BLaER1 treated with 17β-estradiol and CSF1 and Interleukin-3, amounts not matched to agents 10 nM and 100 nM (cell line): ENCODE data around the gene TUBA8.
"Not testable (repeated sequence)": the region's sequence is repeated elsewhere in the genome, so short reads cannot be mapped to it uniquely, and the experiment has no call there.

Source experiments
- H3K27ac ChIP-seq, 11 experiments: shearing (Covaris generic); formaldehyde crosslinking; 2 replicates each; pipeline ENCODE4 v1.8.1; 2022
- H3K27me3 ChIP-seq, 11 experiments: shearing (Covaris generic); formaldehyde crosslinking; 2 replicates each; pipeline ENCODE4 v1.8.1; 2022
- H3K36me3 ChIP-seq, 11 experiments: shearing (Covaris generic); formaldehyde crosslinking; 2 replicates each; pipeline ENCODE4 v1.8.1; 2022
- H3K4me1 ChIP-seq, 10 experiments: shearing (Covaris generic); formaldehyde crosslinking; 2 replicates each; pipeline ENCODE4 v1.8.1; 2022
- H3K4me2 ChIP-seq, 11 experiments: shearing (Covaris generic); formaldehyde crosslinking; 2 replicates each; pipeline ENCODE4 v1.8.1; 2022
- H3K4me3 ChIP-seq, 10 experiments: shearing (Covaris generic); formaldehyde crosslinking; 2 replicates each; pipeline ENCODE4 v1.8.1; 2022
- H3K9ac ChIP-seq, 11 experiments: shearing (Covaris generic); formaldehyde crosslinking; 2 replicates each; pipeline ENCODE4 v1.8.1; 2022
- H3K9me3 ChIP-seq, 11 experiments: shearing (Covaris generic); formaldehyde crosslinking; replicated peaks in 1 of 11; 2 replicates each; pipeline ENCODE4 v1.8.1; 2022
- H4K20me1 ChIP-seq, 11 experiments: shearing (Covaris generic); formaldehyde crosslinking; 2 replicates each; pipeline ENCODE4 v1.8.1; 2022
- Cebpa-rat ChIP-seq, 11 experiments: shearing (Covaris generic); IDR thresholded peaks; 2 replicates each; pipeline ENCODE4 v1.8.1; 2022

The TUBA8 gene

GRCh38 chr22:18067548-18068341, 42.9 kb upstream of the TUBA8 start:
- peaks cover 15 to 54% (median 44%) of the 10 kb centered on the region in 10 experiments for H3K4me1 ChIP-seq
- no peak overlapping the region for H3K4me2 ChIP-seq
- no peak overlapping the region for H3K4me3 ChIP-seq
- no peaks in the 10 kb centered on the region for H4K20me1 ChIP-seq
- H3K36me3 ChIP-seq, result no peaks in the 10 kb centered on the region
- peaks cover 0 to 4% (median 0%) of the 10 kb centered on the region in 11 experiments; a peak in 1 of 22 replicates for H3K9me3 ChIP-seq
- no peak for TF ChIP-seq Cebpa-rat (IDR thresholded peaks at IDR 0.05)
- no peak overlapping the region for H3K9ac ChIP-seq
- 0 out of 22 replicates have a peak overlapping the region, but pooled peaks of 2 of the 11 experiments have one; percentile 12 to 67 for H3K27ac ChIP-seq
- H3K27me3 ChIP-seq, result peaks cover 0 to 6% (median 0%) of the 10 kb centered on the region in 11 experiments; a peak in 1 of 22 replicates

GRCh38 chr22:18068381-18068988, 42.1 kb upstream of the TUBA8 start:
- Histone ChIP-seq H3K4me3 (no peak overlapping the region), H3K27ac (no peak overlapping the region)
- no peak for TF ChIP-seq Cebpa-rat (IDR thresholded peaks at IDR 0.05)

GRCh38 chr22:18069041-18069440, 41.6 kb upstream of the TUBA8 start:
- Histone ChIP-seq H3K4me1 (peaks cover 15 to 48% (median 40%) of the 10 kb centered on the region in 10 experiments), H3K9ac (no peak overlapping the region)
- no peak for TF ChIP-seq Cebpa-rat (IDR thresholded peaks at IDR 0.05)

More at GRCh38 chr22:18068381-18068988, 42.1 kb upstream of the TUBA8 start:
- no peaks in the 10 kb centered on the region for H4K20me1 ChIP-seq
- H3K27me3 ChIP-seq, result peaks cover 0 to 6% (median 0%) of the 10 kb centered on the region in 11 experiments; a peak in 1 of 22 replicates
- no peaks in the 10 kb centered on the region for H3K36me3 ChIP-seq
- no peak overlapping the region for H3K4me2 ChIP-seq
- H3K9me3 ChIP-seq, result peaks cover 0 to 2% (median 0%) of the 10 kb centered on the region in 11 experiments; a peak in 1 of 22 replicates
- no peak overlapping the region for H3K9ac ChIP-seq
- H3K4me1 ChIP-seq, result peaks cover 15 to 51% (median 42%) of the 10 kb centered on the region in 10 experiments

GRCh38 chr22:18070041-18070440, 40.6 kb upstream of the TUBA8 start:
- no peak overlapping the region for H3K9ac ChIP-seq
- no peak overlapping the region for H3K4me3 ChIP-seq
- H3K9me3 ChIP-seq, result no peaks in the 10 kb centered on the region
- no peaks in the 10 kb centered on the region for H3K36me3 ChIP-seq
- H3K27ac ChIP-seq, result no peak overlapping the region
- H3K4me2 ChIP-seq, result no peak overlapping the region
- peaks cover 0 to 6% (median 0%) of the 10 kb centered on the region in 11 experiments; a peak in 1 of 22 replicates for H3K27me3 ChIP-seq
- no peak for TF ChIP-seq Cebpa-rat (IDR thresholded peaks at IDR 0.05)
- no peaks in the 10 kb centered on the region; a peak in 1 of 22 replicates for H4K20me1 ChIP-seq
- peaks cover 15 to 41% (median 33%) of the 10 kb centered on the region in 10 experiments for H3K4me1 ChIP-seq

More at GRCh38 chr22:18069041-18069440, 41.6 kb upstream of the TUBA8 start:
- Histone ChIP-seq H3K4me2 (no peak overlapping the region), H3K36me3 (no peaks in the 10 kb centered on the region), H3K4me3 (no peak overlapping the region), H4K20me1 (no peaks in the 10 kb centered on the region), H3K27me3 (peaks cover 0 to 6% (median 0%) of the 10 kb centered on the region in 11 experiments; a peak in 1 of 22 replicates), H3K27ac (no peak overlapping the region), H3K9me3 (no peaks in the 10 kb centered on the region)

GRCh38 chr22:18070556-18071306, 39.9 kb upstream of the TUBA8 start:
- peak overlapping the region in 5 of 11 experiments; percentile 38 to 56 (median 48); a peak in 9 of 22 replicates for H3K4me2 ChIP-seq
- H3K4me1 ChIP-seq, result peaks cover 9 to 38% (median 28%) of the 10 kb centered on the region in 10 experiments
- no peaks in the 10 kb centered on the region for H3K36me3 ChIP-seq
- H3K27ac ChIP-seq, result no peak overlapping the region
- no peaks in the 10 kb centered on the region for H3K27me3 ChIP-seq
- no peak for TF ChIP-seq Cebpa-rat (IDR thresholded peaks at IDR 0.05)
- no peak overlapping the region for H3K9ac ChIP-seq
- H4K20me1 ChIP-seq, result no peaks in the 10 kb centered on the region; a peak in 1 of 22 replicates
- H3K4me3 ChIP-seq, result no peak overlapping the region
- no peaks in the 10 kb centered on the region for H3K9me3 ChIP-seq

GRCh38 chr22:18071307-18071967, 39.2 kb upstream of the TUBA8 start:
- not testable (repeated sequence) for H3K9ac ChIP-seq, H3K4me3 ChIP-seq, H4K20me1 ChIP-seq, H3K9me3 ChIP-seq, H3K36me3 ChIP-seq, H3K27me3 ChIP-seq, H3K27ac ChIP-seq
- Histone ChIP-seq H3K4me2 (peak overlapping the region in 7 of 11 experiments; percentile 22 to 56 (median 45); a peak in 13 of 22 replicates), H3K4me1 (peaks cover 5 to 37% (median 25%) of the 10 kb centered on the region in 10 experiments)

GRCh38 chr22:18071968-18072310, 38.7 kb upstream of the TUBA8 start:
- Histone ChIP-seq H3K4me1 (peaks cover 9 to 37% (median 25%) of the 10 kb centered on the region in 10 experiments), H3K27me3 (no peaks in the 10 kb centered on the region), H3K27ac (no peak overlapping the region), H3K9me3 (no peaks in the 10 kb centered on the region), H3K4me3 (no peak overlapping the region), H3K4me2 (peak overlapping the region in 7 of 11 experiments; percentile 22 to 56 (median 45); a peak in 10 of 22 replicates), H4K20me1 (no peaks in the 10 kb centered on the region; a peak in 1 of 22 replicates), H3K36me3 (no peaks in the 10 kb centered on the region), H3K9ac (no peak overlapping the region)
- no peak for TF ChIP-seq Cebpa-rat (IDR thresholded peaks at IDR 0.05)

- Histone ChIP-seq H3K27me3 (no peaks in the 10 kb centered on the region), H3K4me3 (no peak overlapping the region), H3K36me3 (no peaks in the 10 kb centered on the region), H3K9me3 (no peaks in the 10 kb centered on the region), H3K9ac (no peak overlapping the region), H3K4me1 (peaks cover 11 to 37% (median 28%) of the 10 kb centered on the region in 10 experiments), H3K4me2 (no peak overlapping the region), H4K20me1 (no peaks in the 10 kb centered on the region; a peak in 1 of 22 replicates), H3K27ac (no peak overlapping the region)
- no peak for TF ChIP-seq Cebpa-rat (IDR thresholded peaks at IDR 0.05)
Observed at GRCh38 chr22:18073467-18073866, 37.1 kb upstream of the TUBA8 start.

GRCh38 chr22:18073927-18074326, 36.7 kb upstream of the TUBA8 start:
- not testable (repeated sequence) for H3K4me3 ChIP-seq, H3K27ac ChIP-seq, H3K9me3 ChIP-seq, H3K36me3 ChIP-seq, H4K20me1 ChIP-seq, H3K4me2 ChIP-seq, H3K9ac ChIP-seq, H3K27me3 ChIP-seq
- peaks cover 14 to 42% (median 32%) of the 10 kb centered on the region in 10 experiments for H3K4me1 ChIP-seq
